Muscle of back (tissue), 11 donors: ENCODE results near the gene MARK3. TPM values are rescaled to one million over a fixed set of nuclear protein-coding genes. Genes with fewer than 3 reads are reported as not detected.
"Not testable (repeated sequence)": the region's sequence is repeated elsewhere in the genome, so short reads cannot be mapped to it uniquely, and the experiment has no call there.

Experiments used
- DNase-seq, 3 donors: peaks; one replicate each; pipeline versions ENCODE4 v3.0.0 to v3.0.0-alpha.2; 2013
- polyA plus RNA-seq, 10 donors: library from polyadenylated mRNA; unstranded; fragments of 120-200 nt; gene quantifications; one replicate each; pipeline ENCODE4 v1.2.1, GENCODE V29; 2013; ENCODE audit not compliant: insufficient read length in 10 of 10

The MARK3 gene
- polyA plus RNA-seq, 10 donors = 49.1 to 79.0 (median 60.6) TPM

DNA sequence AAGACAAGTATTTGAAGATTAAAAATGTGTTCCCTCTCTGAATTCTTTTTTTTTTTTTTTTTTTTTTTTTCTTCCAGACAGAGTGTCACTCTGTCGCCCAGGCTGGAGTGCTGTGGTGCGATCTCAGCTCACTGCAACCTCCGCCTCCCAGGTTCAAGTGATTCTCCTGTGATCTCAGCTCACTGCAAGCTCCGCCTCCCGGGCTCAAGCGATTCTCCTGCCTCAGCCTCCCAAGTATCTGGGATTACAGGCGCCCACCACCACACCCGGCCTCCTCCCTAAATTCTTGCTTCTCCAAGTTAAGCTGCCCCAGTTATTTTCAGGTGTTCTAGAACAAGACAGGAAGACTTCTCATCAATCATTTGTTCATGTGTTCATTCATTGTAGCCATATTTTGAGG is 127.0 kb downstream of the MARK3 start:
- not testable (repeated sequence) for DNase-seq

DNA sequence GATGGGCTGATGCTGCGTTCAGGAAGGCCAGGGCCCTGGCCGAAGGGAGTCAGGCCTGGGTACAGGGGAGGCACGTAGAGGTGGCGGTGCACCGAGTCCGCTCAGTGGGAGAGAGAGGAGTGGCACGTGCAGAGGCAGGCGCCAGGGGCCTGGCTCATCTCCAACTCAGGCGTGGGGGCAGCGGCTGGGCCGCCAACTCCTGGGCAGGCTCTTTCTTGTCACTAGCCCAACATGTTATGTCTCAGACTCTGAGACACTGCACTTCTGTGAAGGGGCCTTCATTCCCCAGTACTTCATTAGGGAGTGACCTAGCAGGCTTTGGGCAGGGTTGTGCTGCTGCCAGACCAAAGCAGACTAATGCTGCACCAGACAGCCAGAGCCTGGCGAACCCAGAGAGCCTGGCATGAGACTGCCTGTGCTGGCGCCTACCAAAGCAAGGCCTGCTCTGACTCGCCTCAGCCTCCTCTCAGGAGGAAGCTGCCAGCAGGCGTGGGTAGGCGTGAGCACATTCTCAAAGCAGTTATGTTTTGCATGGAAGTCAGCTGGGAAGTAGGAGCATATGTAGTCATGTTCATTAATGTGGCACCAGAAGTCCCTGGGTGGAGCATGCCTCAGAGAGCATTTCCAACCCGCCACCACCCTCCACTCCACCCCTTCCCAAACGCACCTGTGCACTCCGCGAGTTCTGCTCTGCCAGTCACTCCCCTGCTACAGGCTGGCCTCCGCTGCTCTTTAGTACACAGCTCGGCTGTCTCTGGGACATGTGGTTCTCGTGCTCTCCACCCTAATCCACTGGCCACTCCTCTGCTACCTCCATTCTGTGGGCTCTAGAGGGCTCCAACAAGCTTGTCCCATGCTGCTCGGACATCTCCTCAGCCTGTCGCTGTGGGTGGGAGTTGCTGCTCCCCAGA is 127.7 kb downstream of the MARK3 start:
- DNase-seq = no peak

GRCh38 chr14:103514596-103515421 is 129.6 kb downstream of the MARK3 start:
- DNase-seq = no peak

DNA sequence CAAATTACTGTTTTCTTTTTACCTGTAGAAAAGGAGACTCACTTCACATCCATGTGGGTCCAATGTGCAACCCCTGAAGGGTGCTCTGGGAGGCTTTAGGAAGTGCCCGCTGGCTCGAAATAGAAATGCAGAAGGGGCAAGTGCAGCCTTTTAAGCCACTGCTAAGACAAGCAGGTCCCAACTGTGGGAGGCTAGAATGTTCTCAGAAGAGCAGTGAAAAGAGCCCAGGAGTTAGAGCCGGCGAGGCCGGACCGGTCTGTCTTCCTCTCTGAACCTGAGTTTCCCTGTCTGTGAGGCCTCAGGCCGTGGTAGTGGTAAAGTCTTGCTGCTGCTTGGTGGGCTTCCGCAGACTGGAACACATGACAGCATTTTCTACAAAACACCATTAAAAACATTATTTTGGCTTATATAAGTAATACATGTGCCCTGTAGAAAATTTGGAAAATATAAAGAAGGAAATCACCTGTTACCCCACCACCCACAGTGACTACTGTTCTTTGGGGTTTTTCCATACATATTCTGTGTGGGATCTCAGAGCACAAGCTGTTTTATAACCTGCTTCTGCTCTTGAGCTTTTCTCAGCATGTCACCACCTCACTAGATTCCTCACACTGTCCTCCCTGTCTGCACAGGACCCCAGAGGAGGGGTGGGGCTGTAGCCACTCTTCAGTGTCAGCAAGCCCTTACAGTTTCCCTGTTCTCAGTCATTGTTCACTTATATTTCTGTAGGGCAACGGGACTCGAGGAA is 131.4 kb downstream of the MARK3 start:
- DNase-seq = no peak

GRCh38 chr14:103517174-103517566 is 132.0 kb downstream of the MARK3 start:
- DNase-seq = no peak

- DNase-seq = peak in 1 of 3 donors; percentile 54
Measured at GRCh38 chr14:103517721-103518421, 132.7 kb downstream of the MARK3 start.

GRCh38 chr14:103518422-103519042 is 133.3 kb downstream of the MARK3 start:
- peak in 1 of 3 donors; percentile 68 for DNase-seq

- no peak for DNase-seq
Measured at GRCh38 chr14:103519043-103519836, 134.0 kb downstream of the MARK3 start.

DNA sequence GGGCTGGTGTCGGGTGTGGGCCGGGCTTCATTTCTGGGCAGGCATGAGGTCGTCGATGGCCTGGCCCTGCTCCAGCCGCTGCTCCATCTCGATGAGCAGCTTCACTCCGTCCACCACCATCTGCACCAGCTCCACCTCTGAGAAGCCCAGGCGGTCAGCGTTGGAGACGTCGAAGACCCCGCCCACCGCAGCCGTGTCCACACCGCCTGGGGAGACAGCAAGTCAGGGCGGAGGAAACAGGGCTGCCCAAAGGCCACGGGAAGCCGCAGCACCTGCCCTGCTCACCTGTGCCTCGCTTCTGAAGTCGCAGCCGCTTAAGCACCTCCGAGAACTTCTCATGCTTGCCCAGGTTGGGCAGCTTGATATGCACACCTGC is 134.6 kb downstream of the MARK3 start:
- DNase-seq = no peak

DNA sequence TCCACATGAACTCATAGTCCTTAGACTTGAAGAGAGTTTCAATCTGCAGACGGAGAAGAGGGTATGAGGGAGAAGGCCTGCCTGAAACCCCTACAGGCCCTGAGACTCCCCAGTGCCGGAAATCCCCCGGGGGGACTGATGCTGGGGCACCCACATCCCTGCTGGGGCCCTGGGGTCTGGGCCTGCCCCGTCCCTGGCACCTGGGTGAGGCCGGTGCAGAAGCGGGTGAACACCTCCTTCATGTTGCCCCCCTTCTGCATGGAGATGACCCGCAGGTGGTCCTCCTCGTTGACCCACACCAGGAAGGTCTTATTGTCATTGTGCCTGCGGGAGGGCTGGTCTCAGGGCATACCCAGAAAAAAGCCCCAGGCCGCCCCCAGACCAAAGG is 135.0 kb downstream of the MARK3 start:
- DNase-seq = no peak

GRCh38 chr14:103520657-103521437 is 135.6 kb downstream of the MARK3 start:
- peak in 2 of 3 donors; percentile 80 to 89 for DNase-seq

GRCh38 chr14:103521438-103521950 is 136.3 kb downstream of the MARK3 start:
- DNase-seq = peak in 1 of 3 donors; percentile 74

GRCh38 chr14:103521951-103522563 is 136.8 kb downstream of the MARK3 start:
- DNase-seq = peak in 1 of 3 donors; percentile 53

DNA sequence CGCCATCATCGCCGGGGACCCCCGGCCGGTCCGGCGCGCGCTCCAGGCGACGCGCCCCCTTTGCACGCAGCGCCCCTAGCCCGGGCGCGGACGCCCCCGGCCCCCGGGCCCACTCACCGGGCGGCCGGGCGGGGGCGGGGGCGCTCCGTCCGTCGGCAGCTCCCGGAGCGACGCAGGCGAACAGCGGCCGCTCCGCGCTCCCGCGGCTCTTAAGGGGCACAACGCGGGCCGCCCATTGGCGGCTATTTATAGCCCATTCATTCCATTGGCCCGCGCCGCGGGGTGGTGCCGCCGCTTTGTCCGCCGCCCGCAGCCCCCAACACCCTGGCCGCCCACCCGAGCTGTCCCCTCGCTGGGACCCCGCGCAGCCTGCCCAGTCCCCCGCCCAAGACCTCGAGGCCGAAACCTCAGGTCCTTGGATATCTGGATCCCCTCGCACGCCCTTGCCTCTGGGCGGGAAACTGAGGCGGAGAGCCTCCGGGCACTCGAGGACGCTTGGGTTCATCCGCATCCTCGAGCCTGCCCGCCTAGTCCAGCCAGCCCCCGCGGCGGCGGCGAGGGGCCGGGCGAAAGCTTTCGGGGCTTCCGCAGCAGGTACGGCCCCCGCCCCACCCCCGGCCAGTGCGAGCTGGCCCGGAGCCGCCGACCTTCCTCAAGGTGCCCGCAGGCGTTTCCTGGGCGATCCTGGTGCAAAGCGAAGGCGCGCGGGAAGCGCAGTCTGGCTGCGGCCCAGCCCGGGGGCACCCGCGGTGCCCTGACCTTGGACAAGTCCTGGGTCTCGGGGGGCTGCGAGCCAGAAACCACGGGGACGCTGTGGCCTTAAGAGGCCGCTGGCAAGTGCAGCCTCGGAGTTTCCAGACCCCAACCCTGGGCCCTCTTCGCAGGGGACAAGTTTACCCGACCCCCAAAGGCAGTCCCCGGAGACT is 137.7 kb downstream of the MARK3 start, which contains the start of gene CKB:
CKB (minus strand) TSS at position 182 of the 926 bp plus-strand sequence. CDS start 337 bp downstream, outside the sequence.
- DNase-seq = peak in 1 of 3 donors; percentile 78

- no peak for DNase-seq
Measured at GRCh38 chr14:103523575-103523954, 138.3 kb downstream of the MARK3 start.

GRCh38 chr14:103524002-103524935 is 139.1 kb downstream of the MARK3 start:
- DNase-seq = no peak
